ENCODE data around the gene MORC2.

DNA sequence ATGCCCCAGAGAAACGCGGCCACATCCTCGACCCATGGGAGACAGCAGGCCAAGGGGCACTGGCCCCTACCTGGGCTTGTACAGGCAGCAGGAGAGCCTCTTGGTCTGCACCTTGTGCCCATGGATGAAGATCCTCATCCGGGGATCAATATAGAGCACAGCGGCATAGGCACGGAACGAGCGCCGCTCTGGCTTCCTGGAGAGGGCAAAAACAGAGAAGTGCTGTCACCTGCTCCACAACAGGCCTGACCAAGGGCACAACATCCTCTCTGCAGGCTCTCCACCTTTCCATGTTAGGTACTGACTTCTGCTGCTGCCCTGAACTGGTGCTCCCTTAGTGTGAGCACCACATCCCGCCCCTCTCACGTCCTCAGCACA, 27.2 kb downstream of the MORC2 start:
- no peak for TF ChIP-seq CTCF (IDR thresholded peaks at IDR 0.05)
- TF ChIP-seq POLR2A (IDR thresholded peaks at IDR 0.05) = no peak

Data from adrenal gland (tissue), 5 donors.